HG02981 (cell line): ENCODE measurements around the gene TKFC.
"Not testable (repeated sequence)": the region's sequence is repeated elsewhere in the genome, so short reads cannot be mapped to it uniquely, and the experiment has no call there.

Experiments used
- ATAC-seq: cut with Tn5 transposase; IDR thresholded peaks from one replicate; pipeline ENCODE4 v1.9.1; 2021; ENCODE audit warnings: mild to moderate bottlenecking, moderate library complexity; ENCODE audit not compliant: unreplicated experiment

TKFC gene

GRCh38 chr11:61362542-61362875 lies 29.5 kb downstream of the TKFC start:
- no peak for ATAC-seq

- no peak for ATAC-seq
Measured at GRCh38 chr11:61364012-61364675, 31.1 kb downstream of the TKFC start.

GRCh38 chr11:61367406-61367805 lies 34.4 kb downstream of the TKFC start:
- ATAC-seq = no peak

GRCh38 chr11:61368646-61369045 lies 35.6 kb downstream of the TKFC start:
- no peak for ATAC-seq

- no peak for ATAC-seq
Measured at GRCh38 chr11:61369372-61370348, 36.6 kb downstream of the TKFC start.

- ATAC-seq = no peak
Measured at GRCh38 chr11:61370349-61371005, 37.4 kb downstream of the TKFC start.

- ATAC-seq = no peak
Measured at GRCh38 chr11:61372659-61373420, 39.8 kb downstream of the TKFC start.

- ATAC-seq = no peak
Measured at GRCh38 chr11:61375761-61376108, 42.7 kb downstream of the TKFC start.

- no peak for ATAC-seq
Measured at GRCh38 chr11:61377461-61378160, 44.6 kb downstream of the TKFC start.

- ATAC-seq = no peak
Measured at GRCh38 chr11:61378713-61379313, 45.8 kb downstream of the TKFC start.

- ATAC-seq = no peak
Measured at GRCh38 chr11:61380884-61381283, 47.9 kb downstream of the TKFC start.

GRCh38 chr11:61383859-61384258 lies 50.8 kb downstream of the TKFC start:
- ATAC-seq = not testable (repeated sequence)

- no peak for ATAC-seq
Measured at GRCh38 chr11:61384271-61385242, 51.5 kb downstream of the TKFC start.

- ATAC-seq = no peak
Measured at GRCh38 chr11:61390161-61390560, 57.1 kb downstream of the TKFC start.

- ATAC-seq = no peak
Measured at GRCh38 chr11:61392981-61393595, 60.1 kb downstream of the TKFC start.
